HepG2 (cell line): ENCODE data around the gene LDLRAD2. TPM values are rescaled to one million over a fixed set of nuclear protein-coding genes. Genes with fewer than 3 reads are reported as not detected.

ENCODE experiments used
- CAMTA2 ChIP-seq: sonication (generic); formaldehyde crosslinking; IDR thresholded peaks from 2 replicates; pipeline ENCODE4 v1.4.0; 2020; ENCODE audit warnings: mild to moderate bottlenecking, missing genetic modification reagents, borderline replicate concordance
- CC2D1A ChIP-seq: sonication (generic); formaldehyde crosslinking; IDR thresholded peaks from 2 replicates; pipeline ENCODE4 v1.8.1; 2023; ENCODE audit warnings: mild to moderate bottlenecking, missing genetic modification reagents
- CCDC6 ChIP-seq: sonication (generic); formaldehyde crosslinking; IDR thresholded peaks from 2 replicates; pipeline ENCODE4 v1.8.1; 2022; ENCODE audit warnings: mild to moderate bottlenecking, missing genetic modification reagents, moderate library complexity
- FOXM1 ChIP-seq: sonication (generic); formaldehyde crosslinking; IDR thresholded peaks from 2 replicates; pipeline ENCODE4 v1.5.0; 2020; ENCODE audit warnings: missing genetic modification reagents
- JUND ChIP-seq: sonication (generic); formaldehyde crosslinking; IDR thresholded peaks from 2 replicates; pipeline ENCODE4 v1.8.0; 2022; ENCODE audit warnings: mild to moderate bottlenecking, missing genetic modification reagents
- KAT2B ChIP-seq: fragments of 150-350 bp; IDR thresholded peaks from 2 replicates; pipeline ENCODE4 v1.6.1; 2014; ENCODE audit warnings: low read depth, low read length, borderline replicate concordance
- KLF15 ChIP-seq: sonication (generic); formaldehyde crosslinking; IDR thresholded peaks from 2 replicates; pipeline ENCODE4 v1.8.1; 2023; ENCODE audit warnings: borderline replicate concordance, mild to moderate bottlenecking, inconsistent platforms, missing genetic modification reagents, mixed read lengths
- NCOR1 ChIP-seq: fragments of 200-600 bp; sonication (generic); IDR thresholded peaks from 2 replicates; pipeline ENCODE4 v1.7.0; 2017; ENCODE audit warnings: antibody characterized with exemption, low read length, borderline replicate concordance
- NFATC3 ChIP-seq: sonication (generic); formaldehyde crosslinking; IDR thresholded peaks from 2 replicates; pipeline ENCODE4 v1.5.1; 2020; ENCODE audit warnings: mild to moderate bottlenecking, missing genetic modification reagents
- NFYB ChIP-seq: sonication (generic); formaldehyde crosslinking; IDR thresholded peaks from 2 replicates; pipeline ENCODE4 v1.4.0; 2020; ENCODE audit warnings: missing genetic modification reagents
- SMAD1 ChIP-seq: sonication (generic); formaldehyde crosslinking; IDR thresholded peaks from 2 replicates; pipeline ENCODE4 v1.4.0; 2020; ENCODE audit warnings: missing genetic modification reagents, low read depth, mild to moderate bottlenecking, borderline replicate concordance
- ZNF468 ChIP-seq: sonication (generic); formaldehyde crosslinking; IDR thresholded peaks from 2 replicates; pipeline ENCODE4 v1.8.0; 2022; ENCODE audit warnings: mild to moderate bottlenecking, moderate library complexity, missing genetic modification reagents
- ZNF780A ChIP-seq: sonication (generic); formaldehyde crosslinking; IDR thresholded peaks from 2 replicates; pipeline ENCODE4 v1.8.0; 2022; ENCODE audit warnings: mild to moderate bottlenecking, missing genetic modification reagents, moderate library complexity
- ZSCAN20 ChIP-seq: sonication (generic); formaldehyde crosslinking; IDR thresholded peaks from 2 replicates; pipeline ENCODE4 v1.4.0; 2020; ENCODE audit warnings: missing genetic modification reagents, mild to moderate bottlenecking, borderline replicate concordance
- polyA plus RNA-seq, 8 experiments: library from polyadenylated mRNA; depleted of rRNA in 3 of 8; stranded (reverse) in 7 of 8; unstranded in 1 of 8; fragments of >200 nt; fragmentation: Illumina TruSeq in 4 of 8; extraction: Trizol in 4 of 8; gene quantifications; 2 replicates each; pipeline versions ENCODE4 v1.2.1 to v1.2.3, GENCODE V29; 2011 to 2016; ENCODE audit warnings: low read depth in 4 of 8, missing spikeins in 1 of 8, mixed read lengths in 1 of 8; ENCODE audit not compliant: insufficient read depth in 1 of 8
- total RNA-seq, 5 experiments: library from RNA; depleted of rRNA; stranded (reverse); fragments of >200 nt; fragmentation: Illumina TruSeq; extraction: Trizol; gene quantifications; 2 replicates each; pipeline ENCODE4 v1.2.3, GENCODE V29; 2016; ENCODE audit warnings: low read depth in 1 of 5
- TF ChIP-seq, protein P1 (sequence below): sonication (generic); formaldehyde crosslinking; IDR thresholded peaks from 2 replicates; pipeline ENCODE4 v1.4.0; 2020; ENCODE audit warnings: mild to moderate bottlenecking, missing genetic modification reagents
- TF ChIP-seq, protein P2 (sequence below): sonication (generic); formaldehyde crosslinking; conservative IDR thresholded peaks from 2 replicates; pipeline ENCODE4 v1.8.0; 2022; ENCODE audit warnings: mild to moderate bottlenecking, moderate library complexity, missing genetic modification reagents
- TF ChIP-seq, protein P3 (sequence below): sonication (generic); formaldehyde crosslinking; IDR thresholded peaks from 2 replicates; pipeline ENCODE4 v1.4.0; 2020; ENCODE audit warnings: mild to moderate bottlenecking, missing genetic modification reagents
- TF ChIP-seq, protein P4 (sequence below): sonication (generic); formaldehyde crosslinking; conservative IDR thresholded peaks from 2 replicates; pipeline ENCODE4 v1.4.0; 2020; ENCODE audit warnings: missing genetic modification reagents
- TF ChIP-seq, protein P5 (sequence below): sonication (generic); formaldehyde crosslinking; IDR thresholded peaks from 2 replicates; pipeline ENCODE4 v1.8.0; 2022; ENCODE audit warnings: missing genetic modification reagents, mild to moderate bottlenecking, borderline replicate concordance

LDLRAD2 gene
- total and polyA plus RNA-seq, 2 of the 13 experiments (the other 11 are each of a cell fraction or from before 2014, with no cell fraction given): not detected

DNA sequence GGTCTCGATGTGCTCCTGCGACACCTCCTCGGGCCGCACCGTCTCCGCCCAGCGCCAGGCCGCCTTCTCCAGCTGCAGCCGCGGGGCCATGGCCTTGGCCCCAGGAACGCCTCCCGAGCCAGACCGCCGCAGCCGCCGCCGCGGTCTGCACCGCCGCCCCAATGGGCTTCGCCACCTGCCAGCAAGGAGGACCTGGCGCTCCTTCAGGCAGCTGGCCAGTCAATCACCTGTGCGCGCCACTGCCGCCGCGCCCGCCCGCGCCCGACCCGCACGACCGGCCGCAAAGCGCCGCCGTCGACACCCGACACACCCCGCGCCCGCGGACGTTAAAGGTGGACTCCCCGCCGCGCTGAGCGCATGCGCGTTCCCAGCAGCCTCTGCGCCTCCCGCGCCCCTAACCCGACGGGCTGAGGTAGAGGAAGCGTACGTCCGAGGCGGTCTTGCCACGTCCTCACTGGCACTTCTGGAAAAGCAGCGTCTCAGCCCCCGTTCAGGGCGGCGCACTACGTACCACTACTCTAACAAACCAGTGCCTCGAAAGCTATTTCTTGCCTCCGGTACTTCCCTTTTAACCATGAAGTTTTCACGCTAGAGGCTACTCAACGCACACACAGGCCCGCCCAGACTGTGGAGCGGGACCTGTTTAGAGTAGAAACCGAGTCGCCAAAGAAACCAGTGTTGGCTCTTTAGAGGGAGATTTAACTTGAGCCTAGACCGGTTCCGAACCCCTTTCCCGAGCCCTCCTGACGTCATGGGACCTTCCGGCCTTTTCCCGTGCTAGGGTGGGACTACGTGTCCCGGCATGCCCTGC is 29.0 kb upstream of the LDLRAD2 start, which contains the start of gene USP48 (continued):
- TF ChIP-seq, protein P1, sequence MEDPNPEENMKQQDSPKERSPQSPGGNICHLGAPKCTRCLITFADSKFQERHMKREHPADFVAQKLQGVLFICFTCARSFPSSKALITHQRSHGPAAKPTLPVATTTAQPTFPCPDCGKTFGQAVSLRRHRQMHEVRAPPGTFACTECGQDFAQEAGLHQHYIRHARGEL: peak; percentile 57; the same call in 1 of the 2 replicates
- peak; percentile 76 for TF ChIP-seq ZSCAN20 (CRISPR knock-in tag)
- 0 out of 2 replicates have a peak, but pooled peaks have one; percentile 36 for TF ChIP-seq ZNF468 (CRISPR knock-in tag)
- TF ChIP-seq KLF15: peak; percentile 33; the same call in 1 of the 2 replicates
- peak; percentile 30; the same call in 1 of the 2 replicates for TF ChIP-seq NCOR1
- TF ChIP-seq CCDC6 (CRISPR knock-in tag): peak; percentile 91
- TF ChIP-seq, protein P2, sequence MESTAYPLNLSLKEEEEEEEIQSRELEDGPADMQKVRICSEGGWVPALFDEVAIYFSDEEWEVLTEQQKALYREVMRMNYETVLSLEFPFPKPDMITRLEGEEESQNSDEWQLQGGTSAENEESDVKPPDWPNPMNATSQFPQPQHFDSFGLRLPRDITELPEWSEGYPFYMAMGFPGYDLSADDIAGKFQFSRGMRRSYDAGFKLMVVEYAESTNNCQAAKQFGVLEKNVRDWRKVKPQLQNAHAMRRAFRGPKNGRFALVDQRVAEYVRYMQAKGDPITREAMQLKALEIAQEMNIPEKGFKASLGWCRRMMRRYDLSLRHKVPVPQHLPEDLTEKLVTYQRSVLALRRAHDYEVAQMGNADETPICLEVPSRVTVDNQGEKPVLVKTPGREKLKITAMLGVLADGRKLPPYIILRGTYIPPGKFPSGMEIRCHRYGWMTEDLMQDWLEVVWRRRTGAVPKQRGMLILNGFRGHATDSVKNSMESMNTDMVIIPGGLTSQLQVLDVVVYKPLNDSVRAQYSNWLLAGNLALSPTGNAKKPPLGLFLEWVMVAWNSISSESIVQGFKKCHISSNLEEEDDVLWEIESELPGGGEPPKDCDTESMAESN: peak; percentile 89; the same call in 1 of the 2 replicates
- no peak; the same call in 1 of the 2 replicates for TF ChIP-seq NFYB (CRISPR knock-in tag)
- peak; percentile 85 for TF ChIP-seq JUND (CRISPR knock-in tag)
- TF ChIP-seq SMAD1 (CRISPR knock-in tag): peak; percentile 40
- no peak for TF ChIP-seq KAT2B
- TF ChIP-seq, protein P3, sequence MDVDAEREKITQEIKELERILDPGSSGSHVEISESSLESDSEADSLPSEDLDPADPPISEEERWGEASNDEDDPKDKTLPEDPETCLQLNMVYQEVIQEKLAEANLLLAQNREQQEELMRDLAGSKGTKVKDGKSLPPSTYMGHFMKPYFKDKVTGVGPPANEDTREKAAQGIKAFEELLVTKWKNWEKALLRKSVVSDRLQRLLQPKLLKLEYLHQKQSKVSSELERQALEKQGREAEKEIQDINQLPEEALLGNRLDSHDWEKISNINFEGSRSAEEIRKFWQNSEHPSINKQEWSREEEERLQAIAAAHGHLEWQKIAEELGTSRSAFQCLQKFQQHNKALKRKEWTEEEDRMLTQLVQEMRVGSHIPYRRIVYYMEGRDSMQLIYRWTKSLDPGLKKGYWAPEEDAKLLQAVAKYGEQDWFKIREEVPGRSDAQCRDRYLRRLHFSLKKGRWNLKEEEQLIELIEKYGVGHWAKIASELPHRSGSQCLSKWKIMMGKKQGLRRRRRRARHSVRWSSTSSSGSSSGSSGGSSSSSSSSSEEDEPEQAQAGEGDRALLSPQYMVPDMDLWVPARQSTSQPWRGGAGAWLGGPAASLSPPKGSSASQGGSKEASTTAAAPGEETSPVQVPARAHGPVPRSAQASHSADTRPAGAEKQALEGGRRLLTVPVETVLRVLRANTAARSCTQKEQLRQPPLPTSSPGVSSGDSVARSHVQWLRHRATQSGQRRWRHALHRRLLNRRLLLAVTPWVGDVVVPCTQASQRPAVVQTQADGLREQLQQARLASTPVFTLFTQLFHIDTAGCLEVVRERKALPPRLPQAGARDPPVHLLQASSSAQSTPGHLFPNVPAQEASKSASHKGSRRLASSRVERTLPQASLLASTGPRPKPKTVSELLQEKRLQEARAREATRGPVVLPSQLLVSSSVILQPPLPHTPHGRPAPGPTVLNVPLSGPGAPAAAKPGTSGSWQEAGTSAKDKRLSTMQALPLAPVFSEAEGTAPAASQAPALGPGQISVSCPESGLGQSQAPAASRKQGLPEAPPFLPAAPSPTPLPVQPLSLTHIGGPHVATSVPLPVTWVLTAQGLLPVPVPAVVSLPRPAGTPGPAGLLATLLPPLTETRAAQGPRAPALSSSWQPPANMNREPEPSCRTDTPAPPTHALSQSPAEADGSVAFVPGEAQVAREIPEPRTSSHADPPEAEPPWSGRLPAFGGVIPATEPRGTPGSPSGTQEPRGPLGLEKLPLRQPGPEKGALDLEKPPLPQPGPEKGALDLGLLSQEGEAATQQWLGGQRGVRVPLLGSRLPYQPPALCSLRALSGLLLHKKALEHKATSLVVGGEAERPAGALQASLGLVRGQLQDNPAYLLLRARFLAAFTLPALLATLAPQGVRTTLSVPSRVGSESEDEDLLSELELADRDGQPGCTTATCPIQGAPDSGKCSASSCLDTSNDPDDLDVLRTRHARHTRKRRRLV (CRISPR knock-in tag): peak; percentile 91
- TF ChIP-seq, protein P4, sequence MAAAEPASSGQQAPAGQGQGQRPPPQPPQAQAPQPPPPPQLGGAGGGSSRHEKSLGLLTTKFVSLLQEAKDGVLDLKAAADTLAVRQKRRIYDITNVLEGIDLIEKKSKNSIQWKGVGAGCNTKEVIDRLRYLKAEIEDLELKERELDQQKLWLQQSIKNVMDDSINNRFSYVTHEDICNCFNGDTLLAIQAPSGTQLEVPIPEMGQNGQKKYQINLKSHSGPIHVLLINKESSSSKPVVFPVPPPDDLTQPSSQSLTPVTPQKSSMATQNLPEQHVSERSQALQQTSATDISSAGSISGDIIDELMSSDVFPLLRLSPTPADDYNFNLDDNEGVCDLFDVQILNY (CRISPR knock-in tag): peak; percentile 14; the same call in 1 of the 2 replicates
- TF ChIP-seq CC2D1A (CRISPR knock-in tag): no peak
- TF ChIP-seq ZNF780A: no peak
- TF ChIP-seq CAMTA2 (CRISPR knock-in tag): peak; percentile 83; the same call in 1 of the 2 replicates
- TF ChIP-seq, protein P5, sequence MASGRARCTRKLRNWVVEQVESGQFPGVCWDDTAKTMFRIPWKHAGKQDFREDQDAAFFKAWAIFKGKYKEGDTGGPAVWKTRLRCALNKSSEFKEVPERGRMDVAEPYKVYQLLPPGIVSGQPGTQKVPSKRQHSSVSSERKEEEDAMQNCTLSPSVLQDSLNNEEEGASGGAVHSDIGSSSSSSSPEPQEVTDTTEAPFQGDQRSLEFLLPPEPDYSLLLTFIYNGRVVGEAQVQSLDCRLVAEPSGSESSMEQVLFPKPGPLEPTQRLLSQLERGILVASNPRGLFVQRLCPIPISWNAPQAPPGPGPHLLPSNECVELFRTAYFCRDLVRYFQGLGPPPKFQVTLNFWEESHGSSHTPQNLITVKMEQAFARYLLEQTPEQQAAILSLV: no peak; the same call in 1 of the 2 replicates
- no peak for TF ChIP-seq FOXM1 (CRISPR knock-in tag)
- peak; percentile 48; the same call in 1 of the 2 replicates for TF ChIP-seq NFATC3 (CRISPR knock-in tag)
